AG04450 (cell line): ENCODE measurements around the gene ZDHHC5. TPM values are rescaled to one million over a fixed set of nuclear protein-coding genes. Genes with fewer than 3 reads are reported as not detected.

Experiments used
- CTCF ChIA-PET: fragments of 300-600, 350-600 bp; formaldehyde crosslinking; extraction: SDS; loops from one replicate; lab custom pipeline; 2022; ENCODE audit warnings: antibody characterized with exemption, inconsistent platforms; lab: Charles Lee
- POLR2A ChIA-PET: fragments of 350-600 bp; formaldehyde crosslinking; extraction: SDS; loops from one replicate; lab custom pipeline; 2021; ENCODE audit warnings: antibody characterized with exemption, inconsistent platforms; lab: Yijun Ruan, JAX
- DNase-seq: peaks from one replicate; pipeline ENCODE4 v3.0.0-alpha.2; 2011; ENCODE audit warnings: low read depth, low spot score
- H3K27ac ChIP-seq: one replicate; pipeline ENCODE4 v1.5.1; 2012; ENCODE audit warnings: low read depth, low read length, control low read depth
- H3K27me3 ChIP-seq: one replicate; pipeline ENCODE4 v1.6.0; 2012; ENCODE audit warnings: low read length; ENCODE audit not compliant: control insufficient read depth, insufficient read depth
- H3K4me3 ChIP-seq: 2 replicates; pipeline ENCODE4 v1.5.1; 2011; ENCODE audit warnings: mild to moderate bottlenecking, low read depth, low read length, control low read depth
- H3K9me3 ChIP-seq: 2 replicates; pipeline ENCODE4 v1.5.1; 2012; ENCODE audit warnings: low read length; ENCODE audit not compliant: control insufficient read depth, insufficient read depth
- polyA plus RNA-seq: library from polyadenylated mRNA; depleted of rRNA; stranded (reverse); fragments of >200 nt; gene quantifications from 2 replicates; pipeline ENCODE4 v1.2.3, GENCODE V29; 2011
- TF ChIP-seq, protein P1 (sequence below): IDR thresholded peaks from 2 replicates; pipeline ENCODE4 v1.5.1; 2011; ENCODE audit warnings: low read depth, low read length, control low read depth, inconsistent platforms

ZDHHC5 gene
- polyA plus RNA-seq, 1 experiment = 56.7 TPM

DNA sequence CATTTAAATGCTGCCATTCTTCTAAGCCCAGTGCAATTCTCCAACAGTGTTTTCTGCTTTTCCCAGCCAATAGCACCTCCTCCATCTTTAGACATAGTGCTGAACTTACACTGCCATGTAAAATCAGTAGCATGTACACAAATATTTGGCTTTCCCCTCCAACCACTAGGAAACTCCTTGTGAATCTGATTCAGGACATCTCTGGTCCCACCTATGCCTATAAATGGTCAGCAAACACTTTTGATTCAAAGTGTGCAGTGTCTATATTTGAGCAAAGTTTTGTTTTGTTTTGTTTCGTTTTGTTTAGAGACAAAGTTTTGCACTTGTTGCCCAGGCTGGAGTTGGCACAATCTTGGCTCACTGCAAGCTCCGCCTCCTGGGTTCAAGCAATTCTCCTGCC is 43.0 kb upstream of the ZDHHC5 start:
- no peak overlapping the region for H3K27ac ChIP-seq
- H3K9me3 ChIP-seq = no peaks in the 10 kb centered on the region
- ChIA-PET POLR2A (no interaction called here), CTCF (no interaction called here)
- TF ChIP-seq, protein P1, sequence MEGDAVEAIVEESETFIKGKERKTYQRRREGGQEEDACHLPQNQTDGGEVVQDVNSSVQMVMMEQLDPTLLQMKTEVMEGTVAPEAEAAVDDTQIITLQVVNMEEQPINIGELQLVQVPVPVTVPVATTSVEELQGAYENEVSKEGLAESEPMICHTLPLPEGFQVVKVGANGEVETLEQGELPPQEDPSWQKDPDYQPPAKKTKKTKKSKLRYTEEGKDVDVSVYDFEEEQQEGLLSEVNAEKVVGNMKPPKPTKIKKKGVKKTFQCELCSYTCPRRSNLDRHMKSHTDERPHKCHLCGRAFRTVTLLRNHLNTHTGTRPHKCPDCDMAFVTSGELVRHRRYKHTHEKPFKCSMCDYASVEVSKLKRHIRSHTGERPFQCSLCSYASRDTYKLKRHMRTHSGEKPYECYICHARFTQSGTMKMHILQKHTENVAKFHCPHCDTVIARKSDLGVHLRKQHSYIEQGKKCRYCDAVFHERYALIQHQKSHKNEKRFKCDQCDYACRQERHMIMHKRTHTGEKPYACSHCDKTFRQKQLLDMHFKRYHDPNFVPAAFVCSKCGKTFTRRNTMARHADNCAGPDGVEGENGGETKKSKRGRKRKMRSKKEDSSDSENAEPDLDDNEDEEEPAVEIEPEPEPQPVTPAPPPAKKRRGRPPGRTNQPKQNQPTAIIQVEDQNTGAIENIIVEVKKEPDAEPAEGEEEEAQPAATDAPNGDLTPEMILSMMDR = no peak
- no peaks in the 10 kb centered on the region for H3K27me3 ChIP-seq
- DNase-seq = no peak
- no peak overlapping the region for H3K4me3 ChIP-seq

DNA sequence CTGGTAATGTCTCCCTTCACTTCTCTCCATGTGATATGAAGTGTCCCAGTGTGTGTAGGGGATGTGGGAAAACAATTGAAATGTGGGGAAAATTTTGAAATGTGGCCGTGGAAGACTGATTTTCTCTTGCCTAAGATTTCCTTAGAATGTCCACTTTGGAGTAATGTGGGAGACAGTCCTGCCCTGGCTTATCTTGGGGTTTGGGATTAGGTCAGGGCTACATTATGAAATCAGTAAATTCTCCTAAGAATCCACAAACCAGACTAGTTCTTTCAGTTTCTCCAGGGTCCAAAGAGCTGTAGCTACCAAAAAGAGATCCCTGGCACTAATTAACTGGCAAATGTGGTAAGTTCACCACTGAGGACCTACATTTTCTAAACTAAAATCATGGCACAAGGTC is 41.0 kb upstream of the ZDHHC5 start:
- DNase-seq = no peak
- POLR2A ChIA-PET = no interaction called here
- Histone ChIP-seq H3K4me3 (no peak overlapping the region), H3K9me3 (no peaks in the 10 kb centered on the region), H3K27me3 (peaks cover 9% of the 10 kb centered on the region), H3K27ac (no peak overlapping the region)
- TF ChIP-seq, protein P1 = no peak
- CTCF ChIA-PET = interaction anchor here (1.8 to 2.4 kb wide), 2 partner anchors 14 to 18 kb away, joined by 7 to 8 read pairs; no protein-coding TSS in a partner anchor

DNA sequence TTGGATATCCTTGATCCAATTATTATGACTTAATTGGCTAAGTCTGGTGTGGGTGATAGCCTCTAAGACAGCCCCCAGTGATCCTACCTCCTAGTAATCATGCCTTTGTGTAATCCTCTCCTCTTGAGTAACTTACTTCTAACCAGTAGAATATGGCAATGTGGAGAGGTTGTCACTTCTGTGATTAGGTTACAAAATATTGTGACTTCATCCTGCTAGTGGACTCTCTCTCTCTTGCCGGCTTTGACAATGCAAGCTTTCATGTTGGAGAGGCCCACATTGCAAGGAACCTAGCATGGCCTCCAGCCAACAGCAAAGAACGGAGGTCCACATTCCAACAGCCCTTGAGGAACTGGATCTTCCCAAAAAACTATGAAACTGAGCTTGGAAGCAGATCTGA is 37.7 kb upstream of the ZDHHC5 start:
- ChIA-PET CTCF (interaction anchor here (1.5 to 3.6 kb wide), 2 partner anchors 11 to 63 kb away, joined by 4 to 14 read pairs; partner anchors contain the start of gene UBE2L6), POLR2A (no interaction called here)

DNA sequence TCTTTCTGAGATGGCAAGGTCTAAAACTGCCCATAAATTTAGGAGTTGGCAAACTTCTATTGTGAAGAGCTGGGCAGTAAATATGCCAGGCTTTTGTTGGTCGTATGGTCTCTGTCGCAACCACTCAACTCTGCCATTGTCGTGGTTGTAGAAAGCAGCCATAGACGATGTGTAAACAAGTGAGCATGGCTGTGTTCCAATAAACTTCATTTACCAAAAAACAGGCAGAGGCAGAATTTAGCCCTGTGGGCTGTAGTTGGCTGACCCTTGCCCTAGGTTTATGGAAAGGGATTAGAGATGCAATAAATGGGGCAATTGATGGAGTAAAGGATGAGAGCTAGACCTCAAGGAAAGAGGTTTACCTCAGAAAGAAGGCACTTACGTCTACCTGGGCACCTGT is 35.8 kb upstream of the ZDHHC5 start:
- H3K9me3 ChIP-seq = no peaks in the 10 kb centered on the region
- peaks cover 17% of the 10 kb centered on the region for H3K27me3 ChIP-seq
- no peak overlapping the region for H3K27ac ChIP-seq
- ChIA-PET POLR2A (no interaction called here), CTCF (interaction anchor here (3.6 kb wide), 1 partner anchor 9 kb away, joined by 14 read pairs; no protein-coding TSS in a partner anchor)
- H3K4me3 ChIP-seq = no peak overlapping the region
- DNase-seq = no peak
- TF ChIP-seq, protein P1 = no peak

More for the DNA sequence above, 37.7 kb upstream of the ZDHHC5 start:
- no peak overlapping the region for H3K27ac ChIP-seq
- no peak overlapping the region for H3K4me3 ChIP-seq
- H3K27me3 ChIP-seq = peaks cover 17% of the 10 kb centered on the region
- TF ChIP-seq, protein P1 = no peak
- no peaks in the 10 kb centered on the region for H3K9me3 ChIP-seq
- no peak for DNase-seq

DNA sequence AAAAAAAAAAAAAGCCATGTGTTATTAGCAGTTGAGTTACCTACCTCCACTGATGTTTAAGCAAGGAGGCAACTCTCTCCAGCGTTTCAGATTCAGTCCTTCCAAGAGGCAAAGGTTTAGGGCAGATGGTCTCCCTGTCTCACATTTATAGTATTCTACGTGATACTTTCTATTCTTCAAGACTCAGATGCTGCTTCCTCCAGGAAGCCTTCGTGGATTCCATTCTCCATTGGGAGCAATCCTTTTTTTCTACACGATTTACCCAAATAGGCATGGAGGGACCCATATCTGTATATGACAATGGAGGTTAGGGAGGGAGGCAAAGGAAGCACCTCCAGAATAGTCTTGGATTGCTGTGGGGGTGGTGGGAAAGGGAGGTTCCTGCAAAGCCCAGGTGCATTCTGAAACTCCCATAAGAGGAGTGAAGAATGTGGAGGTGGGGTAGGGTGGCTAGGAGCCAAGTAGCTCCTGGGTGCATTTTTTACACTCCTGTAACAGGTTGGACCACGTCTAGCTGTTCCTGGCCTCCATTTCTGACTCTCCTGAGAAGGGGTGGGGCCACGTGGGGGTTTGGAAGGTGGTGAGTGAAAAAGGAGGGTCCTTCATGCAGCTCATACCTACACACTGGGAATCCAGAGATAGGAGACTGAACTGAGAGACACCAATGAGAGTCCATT is 34.4 kb upstream of the ZDHHC5 start:
- Histone ChIP-seq H3K4me3 (no peak overlapping the region), H3K27me3 (peaks cover 17% of the 10 kb centered on the region), H3K27ac (no peak overlapping the region), H3K9me3 (no peaks in the 10 kb centered on the region)
- POLR2A ChIA-PET = no interaction called here
- TF ChIP-seq, protein P1 = no peak
- no peak for DNase-seq
- CTCF ChIA-PET = interaction anchor here (1.0 to 1.7 kb wide), 2 partner anchors 11 to 66 kb away, joined by 4 to 9 read pairs; partner anchors contain the start of gene UBE2L6
